ENCODE results near the gene C19orf85. TPM values are rescaled to one million over a fixed set of nuclear protein-coding genes. Genes with fewer than 3 reads are reported as not detected.

The C19orf85 gene
- total and polyA plus RNA-seq, 2 experiments from 2014 or later = 1.7 to 3.4 TPM

- H2AFZ ChIP-seq = no peak overlapping the region
- ATAC-seq (no peak), DNase-seq (ENCODE audit: low spot score) (no peak)
- H3K27me3 ChIP-seq (ENCODE audit: insufficient read depth) = peaks cover 88% of the 10 kb centered on the region
- Mint-ChIP-seq H3K9me3 (no peaks in the 10 kb centered on the region; the same call in none of the 3 replicates), H3K4me1 (peaks cover 22% of the 10 kb centered on the region), H3K27me3 (ENCODE audit: insufficient read depth, low read depth, poor library complexity) (peaks cover 69% of the 10 kb centered on the region), H3K36me3 (ENCODE audit: low read depth) (no peaks in the 10 kb centered on the region; the same call in 2 of the 3 replicates), H3K4me3 (peak overlapping the region; percentile 76; the same call in 2 of the 3 replicates), H3K27ac (no peak overlapping the region)
- H3K4me3 ChIP-seq = peak overlapping the region; percentile 54; the same call in 1 of the 2 replicates
- TF ChIP-seq EZH2 (IDR thresholded peaks at IDR 0.05; ENCODE audit: low read depth, unreplicated experiment) (peak; percentile 34), EZH2phosphoT487 (IDR thresholded peaks at IDR 0.05; ENCODE audit: unreplicated experiment) (no peak), ZNF114 (CRISPR knock-in tag; IDR thresholded peaks at IDR 0.05) (no peak)
- H3K36me3 ChIP-seq (ENCODE audit: insufficient read depth) = no peaks in the 10 kb centered on the region
- peaks cover 12% of the 10 kb centered on the region; the same call in 1 of the 2 replicates for H3K4me1 ChIP-seq (ENCODE audit: insufficient read depth)
- H3F3A ChIP-seq (replicated peaks; ENCODE audit: low read depth) = peaks cover 14% of the 10 kb centered on the region
- no peaks in the 10 kb centered on the region for H4K20me1 ChIP-seq (replicated peaks; ENCODE audit: insufficient read depth)
- no peaks in the 10 kb centered on the region for H3K9me2 ChIP-seq (ENCODE audit: insufficient read depth)
- H3K27ac ChIP-seq (ENCODE audit: low read depth) = no peak overlapping the region
- H3K79me2 ChIP-seq (replicated peaks; ENCODE audit: insufficient read depth) = no peaks in the 10 kb centered on the region
- peak overlapping the region; percentile 77; the same call in 1 of the 2 replicates for H3K4me2 ChIP-seq
These were observed 20.6 kb downstream of the C19orf85 start for GRCh38 chr19:55443824-55444480.

DNA sequence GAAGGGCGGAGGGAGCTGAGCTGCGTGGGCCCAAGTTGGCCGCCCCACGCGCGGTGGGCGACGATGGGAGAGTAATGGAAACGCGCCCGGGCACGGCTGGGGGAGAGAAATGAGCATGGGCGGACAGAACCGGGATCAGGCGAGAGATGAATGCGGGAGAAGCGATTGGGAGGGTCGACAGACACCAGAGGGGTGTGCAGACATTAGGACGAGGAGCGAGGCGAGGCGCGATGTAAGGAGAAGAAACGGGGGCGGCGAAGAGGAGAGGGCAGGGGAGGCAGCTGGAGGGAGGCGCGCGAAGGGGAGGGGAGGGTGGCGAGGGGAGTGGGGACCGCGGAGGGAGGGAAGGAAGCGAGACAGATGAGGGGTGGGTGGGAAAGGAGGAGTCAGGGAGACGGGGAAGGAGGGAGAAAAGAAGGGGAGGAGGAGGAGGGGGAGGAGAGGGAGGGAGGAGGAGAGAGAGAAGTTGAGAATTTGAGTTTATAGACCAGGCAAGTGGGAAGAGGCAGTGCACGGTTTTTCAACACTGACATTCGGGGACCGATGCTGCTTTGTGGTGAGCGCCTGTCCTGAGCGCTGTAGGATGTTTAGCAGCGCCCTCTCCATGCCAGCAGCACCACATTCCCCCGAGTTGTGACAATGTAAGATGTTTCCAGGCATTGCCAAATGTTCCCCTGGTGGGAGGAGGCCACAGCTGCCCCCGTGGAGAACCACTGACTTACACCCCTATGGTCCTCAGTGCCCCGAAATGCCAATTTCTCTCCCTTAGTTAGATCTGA lies 21.3 kb downstream of the C19orf85 start, which contains the start of gene SHISA7:
Gene SHISA7 (minus strand): TSS at position 256 of the 779 bp plus-strand sequence. CDS start 437 bp downstream, outside the sequence.
- H3K9me3 Mint-ChIP-seq = no peaks in the 10 kb centered on the region; the same call in none of the 3 replicates
- H3K4me3 ChIP-seq = peak within 1 kb of the TSS; percentile 67
- H3K79me2 ChIP-seq (replicated peaks; ENCODE audit: insufficient read depth) = no peaks in the 10 kb centered on the region
- peak within 1 kb of the TSS; percentile 76 for H3K4me3 Mint-ChIP-seq
- no peaks in the 10 kb centered on the region; the same call in 2 of the 3 replicates for H3K36me3 Mint-ChIP-seq (ENCODE audit: low read depth)
- peaks cover 76% of the 10 kb centered on the region for H3K27me3 Mint-ChIP-seq (ENCODE audit: insufficient read depth, low read depth, poor library complexity)
- no peaks in the 10 kb centered on the region for H3K36me3 ChIP-seq (ENCODE audit: insufficient read depth)
- no peak within 1 kb of the TSS for H3K27ac ChIP-seq (ENCODE audit: low read depth)
- ATAC-seq = peak; percentile 2; the same call in 2 of the 3 replicates
- H3K4me1 ChIP-seq (ENCODE audit: insufficient read depth) = peaks cover 12% of the 10 kb centered on the region; the same call in 1 of the 2 replicates
- peaks cover 22% of the 10 kb centered on the region for H3K4me1 Mint-ChIP-seq
- H3K27ac Mint-ChIP-seq = no peak within 1 kb of the TSS
- H4K20me1 ChIP-seq (replicated peaks; ENCODE audit: insufficient read depth) = no peaks in the 10 kb centered on the region
- peak; percentile 69 for DNase-seq (ENCODE audit: low spot score)
- peaks cover 14% of the 10 kb centered on the region for H3F3A ChIP-seq (replicated peaks; ENCODE audit: low read depth)
- TF ChIP-seq CTCF (conservative IDR thresholded peaks at IDR 0.05; ENCODE audit: low read depth in 2 of 2) = no peak; a peak in 1 of 4 replicates
- TF ChIP-seq EZH2phosphoT487 (IDR thresholded peaks at IDR 0.05; ENCODE audit: unreplicated experiment) = no peak
- TF ChIP-seq EZH2 (IDR thresholded peaks at IDR 0.05; ENCODE audit: low read depth, unreplicated experiment) = peak; percentile 66
- H3K4me2 ChIP-seq = peak within 1 kb of the TSS; percentile 87
- H3K9me2 ChIP-seq (ENCODE audit: insufficient read depth) = no peaks in the 10 kb centered on the region
- no peak within 1 kb of the TSS for H2AFZ ChIP-seq
- H3K27me3 ChIP-seq (ENCODE audit: insufficient read depth) = peaks cover 94% of the 10 kb centered on the region
